UCSD-AML1 (cell line): Measurements from ENCODE around the gene MRPL52.
"Not testable (repeated sequence)": the region's sequence is repeated elsewhere in the genome, so short reads cannot be mapped to it uniquely, and the experiment has no call there.

Experiments used
- DNase-seq: peaks from one replicate; lab custom pipeline; 2025; ENCODE audit not compliant: unreplicated experiment; lab: John Stamatoyannopoulos, UW

MRPL52 gene

DNA sequence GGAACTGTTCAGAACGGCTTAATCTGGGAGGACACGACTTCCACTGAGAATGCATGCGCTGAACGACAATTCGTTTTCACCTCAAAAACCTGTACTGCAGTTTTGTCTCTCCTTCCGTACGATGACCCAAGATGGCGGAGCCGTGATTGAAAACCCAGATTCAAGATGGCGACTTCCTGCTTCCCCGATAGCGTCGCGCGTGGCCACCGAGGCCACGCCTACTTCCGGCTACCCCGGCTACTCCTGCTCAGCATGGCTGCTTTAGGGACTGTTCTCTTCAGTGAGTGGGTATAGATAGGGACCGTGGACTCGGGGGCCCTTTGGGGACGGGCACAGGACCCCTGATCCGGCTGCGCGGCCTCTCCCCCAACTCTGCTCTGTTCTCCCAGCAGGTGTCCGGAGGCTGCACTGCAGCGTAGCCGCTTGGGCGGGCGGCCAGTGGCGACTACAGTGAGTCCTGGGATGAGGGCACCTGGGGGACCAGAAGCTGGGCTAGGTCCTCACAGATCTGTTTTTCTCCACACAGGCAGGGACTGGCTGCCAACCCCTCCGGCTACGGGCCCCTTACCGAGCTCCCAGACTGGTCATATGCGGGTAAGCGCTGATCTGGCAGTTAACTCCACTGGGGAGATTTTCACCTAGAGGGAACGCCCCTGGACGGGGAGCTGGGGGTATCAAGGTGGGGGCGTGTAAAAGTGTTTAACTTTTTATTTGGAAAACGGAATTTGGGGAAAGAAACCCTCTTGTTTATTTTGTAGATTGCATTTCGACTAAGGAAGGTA is at the start of gene MRPL52:
Gene MRPL52 (plus strand): TSS at position 227 of the 782 bp plus-strand sequence. CDS start 26 bp downstream, at position 253.
- peak; percentile 91 for DNase-seq

DNA sequence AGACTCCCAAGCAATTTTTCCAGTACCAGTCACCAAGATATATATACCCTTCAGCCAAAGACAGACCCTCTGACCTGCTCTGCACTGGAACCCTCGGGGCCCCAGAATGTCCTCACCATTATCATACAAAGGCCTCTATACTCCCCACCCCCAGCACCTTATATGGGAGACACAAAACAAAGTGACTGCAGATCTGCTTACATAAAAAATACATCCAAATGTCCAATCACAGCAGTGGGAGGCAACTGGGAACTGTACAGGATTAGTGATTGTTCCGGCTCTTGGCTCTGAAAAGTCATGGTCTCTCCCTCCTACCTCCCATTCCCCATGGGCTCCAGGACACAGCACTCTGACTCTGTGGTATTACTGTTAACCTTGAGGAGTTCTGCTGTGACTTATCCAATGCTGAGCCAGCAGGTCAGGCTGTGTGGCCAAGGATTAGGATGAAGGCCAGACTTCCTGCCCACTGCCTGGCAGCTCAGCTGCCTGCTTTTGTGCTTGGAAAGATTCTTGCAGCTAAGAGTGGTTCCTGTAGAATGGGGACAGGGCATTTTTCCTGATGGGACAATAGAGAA is 49.5 kb upstream of the MRPL52 start:
- no peak for DNase-seq

DNA sequence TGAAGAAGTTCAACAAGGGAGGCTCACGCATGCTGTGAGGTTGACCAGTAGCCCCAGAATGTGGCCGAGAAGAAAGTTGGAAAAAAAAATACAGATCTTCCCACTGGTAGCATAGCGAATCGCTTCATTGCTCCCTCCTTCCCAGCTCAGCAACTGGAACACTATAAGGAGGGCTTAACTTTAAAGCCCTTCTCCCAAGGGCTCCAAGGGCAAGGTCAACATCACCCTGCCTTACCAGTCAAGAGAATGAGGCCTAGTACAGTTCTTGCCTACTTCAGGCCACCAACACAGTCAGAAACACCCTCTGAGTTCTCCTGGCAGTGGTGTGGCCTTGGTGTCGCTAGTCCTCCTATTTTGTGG is 48.8 kb upstream of the MRPL52 start:
- no peak for DNase-seq

DNA sequence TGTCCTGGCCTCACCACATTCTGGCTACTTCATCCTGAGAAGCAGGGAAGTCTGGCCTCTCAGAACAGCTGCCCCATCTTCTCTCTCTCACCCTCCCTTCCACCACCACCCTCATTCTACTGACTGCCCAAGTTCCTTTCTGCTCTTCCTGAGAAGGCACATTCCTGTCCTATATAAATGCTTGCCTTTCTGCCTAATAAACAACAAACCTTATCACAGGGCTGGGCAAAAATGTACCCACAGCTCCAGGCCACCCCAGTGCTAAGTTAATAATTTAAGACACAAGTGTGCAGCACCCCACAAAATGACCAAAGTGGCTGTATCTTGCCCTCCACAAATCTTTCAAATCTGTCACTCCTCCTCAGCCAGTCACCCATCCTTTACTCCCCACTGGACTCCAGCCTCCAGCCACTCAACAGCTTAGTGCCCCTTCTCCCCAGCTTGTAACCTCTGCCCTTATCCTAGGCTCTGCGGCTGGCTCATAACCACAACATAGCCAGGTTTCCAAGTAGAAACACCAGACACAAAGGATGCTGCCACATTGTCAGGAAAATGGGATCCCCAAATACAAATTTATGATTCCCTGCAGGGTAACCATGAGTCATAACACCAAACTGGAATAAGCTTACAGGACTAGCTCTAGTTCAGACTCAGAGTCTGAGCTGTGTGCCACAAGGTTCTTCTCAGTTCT is 48.2 kb upstream of the MRPL52 start:
- peak; percentile 45 for DNase-seq

DNA sequence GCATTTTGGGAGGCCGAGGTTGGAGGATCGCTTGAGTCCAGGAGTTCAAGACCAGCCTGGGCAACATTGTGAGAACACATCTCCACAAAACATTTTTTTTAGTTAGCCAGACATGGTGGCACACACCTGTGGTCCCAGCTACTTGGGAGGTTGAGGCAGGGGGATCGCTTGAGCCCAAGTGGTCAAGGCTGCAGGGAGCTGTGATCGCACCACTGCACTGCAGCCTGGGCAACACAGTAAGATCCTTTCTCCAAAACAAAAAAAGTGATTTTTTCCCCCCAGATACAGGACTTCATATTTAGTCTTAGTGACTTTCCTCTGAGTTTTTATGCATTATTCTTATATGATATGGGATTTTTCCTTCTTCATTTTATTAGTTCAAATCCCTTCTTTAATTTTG is 43.0 kb upstream of the MRPL52 start:
- no peak for DNase-seq

DNA sequence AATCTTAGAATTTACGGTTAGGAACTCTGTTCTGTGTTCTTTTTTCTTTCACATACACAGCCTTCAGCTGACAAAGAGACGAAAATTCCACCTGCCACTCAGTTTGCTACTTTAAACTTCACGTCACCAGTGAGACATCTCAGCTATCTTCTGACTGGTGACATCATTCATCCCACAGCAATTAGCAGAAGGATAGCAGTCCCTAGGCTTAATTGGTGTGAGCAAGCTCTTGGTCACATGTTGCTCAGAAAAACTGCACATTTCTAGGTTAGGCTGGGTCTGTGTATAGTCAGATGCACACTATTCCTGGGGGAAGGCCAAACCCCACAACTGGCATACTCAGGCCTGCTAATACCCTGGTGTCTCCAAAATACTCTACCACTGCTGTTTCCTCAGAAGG is 38.4 kb upstream of the MRPL52 start:
- no peak for DNase-seq

DNA sequence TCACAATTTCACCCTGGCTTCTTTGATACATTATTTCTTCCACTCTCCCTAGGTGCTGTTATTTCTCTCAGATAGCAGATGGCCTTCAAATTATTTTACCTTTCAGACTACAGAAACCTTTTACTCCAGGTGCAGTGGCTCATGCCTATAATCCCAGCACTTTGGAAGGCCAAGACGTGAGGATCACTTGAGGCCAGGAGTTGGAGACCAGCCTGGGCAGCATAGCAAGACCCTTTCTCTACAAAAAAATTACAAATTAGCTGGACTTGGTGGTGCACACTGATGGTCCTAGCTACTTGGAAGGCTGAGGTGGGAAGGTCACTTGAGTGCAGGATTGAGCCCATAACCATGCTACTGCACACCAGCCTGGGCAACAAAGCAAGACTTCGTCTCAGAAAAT is 37.5 kb upstream of the MRPL52 start:
- DNase-seq, result no peak

DNA sequence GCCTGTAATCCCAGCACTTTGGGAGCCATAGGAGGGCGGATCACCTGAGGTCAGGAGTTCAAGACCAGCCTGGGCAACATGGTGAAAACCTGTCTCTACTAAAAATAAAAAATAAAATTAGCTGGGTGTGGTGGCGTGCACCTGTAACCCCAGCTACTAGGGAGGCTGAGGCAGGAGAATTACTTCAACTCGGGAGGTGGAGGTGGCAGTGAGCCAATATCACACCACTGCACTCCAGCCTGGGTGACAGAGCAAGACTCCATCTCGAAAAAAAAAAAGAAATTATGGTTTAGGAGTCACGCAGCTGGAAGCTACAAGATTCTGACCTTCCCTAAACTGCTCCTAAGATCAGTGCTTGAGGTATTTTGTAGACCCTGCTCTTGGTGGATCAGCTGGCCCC is 36.1 kb upstream of the MRPL52 start:
- DNase-seq, result not testable (repeated sequence)

DNA sequence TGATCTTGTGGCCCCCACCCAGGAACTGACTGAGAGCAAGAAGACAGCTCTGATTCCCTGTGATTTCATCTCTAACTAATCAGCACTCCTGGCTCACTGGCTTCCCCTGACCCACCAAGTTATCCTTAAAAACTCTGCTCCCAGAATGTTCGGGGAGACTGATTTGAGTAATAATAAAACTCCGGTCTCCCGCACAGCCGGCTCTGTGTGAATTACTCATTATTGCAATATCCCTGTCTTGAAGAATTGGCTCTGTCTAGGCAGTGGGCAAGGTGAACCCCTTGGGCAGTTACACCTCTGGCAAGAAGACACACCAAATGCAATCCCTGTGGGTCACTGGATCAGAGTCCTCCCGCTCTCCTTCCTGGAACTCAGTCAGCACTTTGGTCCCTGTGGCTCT is 35.7 kb upstream of the MRPL52 start:
- DNase-seq, result no peak

DNA sequence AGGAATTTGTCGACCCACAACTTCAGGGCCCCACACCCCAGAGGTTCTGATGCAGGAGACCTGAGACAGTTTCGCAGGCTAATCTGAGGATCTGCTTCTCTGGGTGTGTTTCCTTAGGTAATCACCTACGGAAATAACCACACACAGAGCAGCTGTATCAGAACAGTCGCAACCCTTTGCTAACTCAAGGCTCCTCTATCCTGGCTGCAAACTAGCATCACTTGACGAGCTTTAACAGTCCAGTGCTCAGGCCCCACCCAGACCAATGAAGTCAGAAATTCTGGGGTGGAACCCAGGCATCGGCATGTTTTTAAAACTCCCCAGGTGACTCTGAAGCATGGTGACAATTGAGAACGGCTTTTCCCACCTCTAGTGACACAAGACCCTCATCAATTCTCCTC is 35.1 kb upstream of the MRPL52 start:
- DNase-seq, result no peak

DNA sequence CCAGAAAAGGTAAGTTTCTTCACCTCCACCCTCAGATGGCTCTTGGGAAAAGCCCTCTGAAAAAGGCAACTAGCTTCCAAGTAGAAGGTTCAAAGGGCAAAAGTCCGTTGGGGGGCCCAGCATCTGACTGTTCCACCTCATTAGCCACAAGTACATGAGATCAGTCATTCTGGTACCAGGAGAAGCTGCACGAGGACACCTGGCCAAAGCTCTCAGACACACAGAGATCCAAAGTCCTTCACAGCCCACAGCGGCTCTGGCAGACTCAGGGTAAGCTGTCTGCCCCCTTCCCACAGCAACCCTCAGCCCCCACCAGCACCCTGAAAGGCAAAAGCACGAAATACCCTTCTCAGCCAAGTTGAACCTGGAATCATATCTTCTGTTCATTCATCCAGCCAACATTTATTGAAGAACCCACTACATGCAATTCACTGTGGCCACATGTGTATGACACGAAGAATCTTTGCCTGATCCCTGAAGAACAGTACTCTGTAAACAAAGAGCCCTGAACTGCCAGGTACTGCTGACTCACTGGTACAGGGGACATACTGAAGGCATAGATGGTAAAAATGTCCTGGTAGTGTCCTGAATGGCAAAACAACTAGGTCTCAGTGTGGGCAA is 33.5 kb upstream of the MRPL52 start:
- no peak for DNase-seq

DNA sequence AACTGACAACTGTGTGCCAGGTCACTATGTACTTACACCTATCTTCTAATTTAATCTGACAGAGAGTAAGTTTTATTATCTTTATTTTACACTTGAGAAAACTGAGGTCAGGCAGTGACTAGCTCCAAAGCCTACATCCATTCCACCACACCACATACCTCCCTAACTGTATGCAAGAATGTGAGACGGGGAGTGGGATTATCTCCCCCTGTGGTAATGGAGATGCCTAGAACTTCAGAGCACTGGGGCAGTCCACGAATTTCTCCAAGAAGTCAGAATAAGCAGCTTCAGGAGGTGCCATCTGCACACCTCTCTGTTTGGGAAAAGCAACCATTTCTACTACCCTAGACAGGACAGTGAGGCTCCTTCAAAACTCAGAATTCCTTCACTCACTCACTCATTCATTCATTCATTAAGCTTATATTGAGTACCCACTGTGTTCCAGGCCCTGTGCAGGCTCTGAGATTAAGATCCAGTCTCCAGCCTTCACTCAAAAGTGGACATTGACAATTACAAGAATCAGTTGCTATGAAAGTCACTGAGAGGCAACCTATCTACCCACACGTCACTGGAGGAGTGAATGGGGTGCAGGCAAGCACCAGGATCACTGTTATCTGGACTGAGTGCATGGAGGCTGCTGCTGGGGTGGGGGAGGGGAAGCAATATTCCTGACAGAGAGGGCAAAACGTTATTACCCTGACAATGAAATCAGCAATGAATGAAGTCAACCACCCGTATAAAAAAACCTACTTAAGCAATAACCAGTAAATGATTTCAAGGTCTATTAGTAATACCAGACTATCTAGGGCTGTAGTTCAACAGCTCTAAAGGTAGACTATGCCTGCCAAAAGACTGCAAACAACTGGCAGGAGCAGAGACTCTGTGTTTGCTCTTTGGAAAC is 32.4 kb upstream of the MRPL52 start:
- DNase-seq, result no peak

DNA sequence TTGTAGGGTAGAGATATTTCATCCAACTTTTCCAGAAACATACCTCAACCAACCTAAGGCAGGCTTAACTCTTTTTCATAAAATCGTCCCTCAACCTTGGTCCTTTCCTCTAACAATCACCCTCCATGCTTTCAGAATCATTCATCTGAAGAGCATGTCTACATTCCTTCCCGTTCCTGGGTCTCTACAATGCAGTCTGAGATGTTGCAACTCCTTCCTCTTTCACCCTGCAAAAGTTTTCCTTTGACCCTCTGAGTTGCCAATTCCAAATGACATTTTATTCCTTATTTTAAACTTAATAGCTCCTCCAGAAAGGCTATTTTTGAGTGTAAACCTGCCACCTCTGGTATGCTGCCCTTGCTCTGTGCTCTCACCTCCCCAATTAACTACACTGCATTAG is 31.2 kb upstream of the MRPL52 start:
- no peak for DNase-seq

DNA sequence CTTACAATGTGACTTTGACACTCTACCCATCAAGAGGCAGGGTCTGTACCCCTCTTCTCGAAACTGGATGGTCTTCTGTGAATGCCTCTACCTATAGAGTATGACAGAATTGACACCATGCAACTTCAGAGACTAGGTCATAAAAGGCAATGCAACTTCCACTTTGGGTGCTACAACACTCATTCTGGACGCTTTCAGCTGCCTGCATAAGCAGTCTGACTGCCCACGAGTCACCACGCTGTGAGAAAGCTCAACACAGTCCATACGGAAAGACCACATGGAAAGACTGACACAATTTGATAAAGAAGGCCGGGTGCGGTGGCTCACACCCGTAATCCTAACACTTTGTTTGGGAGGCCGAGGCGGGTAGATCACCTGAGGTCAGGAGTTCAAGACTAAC is 29.3 kb upstream of the MRPL52 start:
- no peak for DNase-seq

DNA sequence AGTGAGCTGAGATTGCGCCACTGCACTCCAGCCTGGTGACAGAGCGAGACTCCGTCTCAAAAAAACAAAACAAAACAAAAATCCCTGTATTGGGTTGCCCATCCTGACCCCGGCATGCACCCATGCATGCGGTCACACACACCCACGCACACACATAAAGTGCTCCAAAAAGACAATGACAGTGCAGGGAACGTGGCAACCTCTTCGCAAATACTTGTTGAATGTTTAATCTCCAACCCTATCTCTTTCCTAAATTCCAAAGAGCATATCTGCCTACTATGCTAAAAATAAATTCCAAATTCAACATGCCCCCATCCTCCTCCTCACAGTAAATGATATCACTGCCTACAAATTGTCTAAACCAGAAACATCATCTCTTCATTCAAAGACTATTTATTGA is 28.0 kb upstream of the MRPL52 start:
- no peak for DNase-seq

DNA sequence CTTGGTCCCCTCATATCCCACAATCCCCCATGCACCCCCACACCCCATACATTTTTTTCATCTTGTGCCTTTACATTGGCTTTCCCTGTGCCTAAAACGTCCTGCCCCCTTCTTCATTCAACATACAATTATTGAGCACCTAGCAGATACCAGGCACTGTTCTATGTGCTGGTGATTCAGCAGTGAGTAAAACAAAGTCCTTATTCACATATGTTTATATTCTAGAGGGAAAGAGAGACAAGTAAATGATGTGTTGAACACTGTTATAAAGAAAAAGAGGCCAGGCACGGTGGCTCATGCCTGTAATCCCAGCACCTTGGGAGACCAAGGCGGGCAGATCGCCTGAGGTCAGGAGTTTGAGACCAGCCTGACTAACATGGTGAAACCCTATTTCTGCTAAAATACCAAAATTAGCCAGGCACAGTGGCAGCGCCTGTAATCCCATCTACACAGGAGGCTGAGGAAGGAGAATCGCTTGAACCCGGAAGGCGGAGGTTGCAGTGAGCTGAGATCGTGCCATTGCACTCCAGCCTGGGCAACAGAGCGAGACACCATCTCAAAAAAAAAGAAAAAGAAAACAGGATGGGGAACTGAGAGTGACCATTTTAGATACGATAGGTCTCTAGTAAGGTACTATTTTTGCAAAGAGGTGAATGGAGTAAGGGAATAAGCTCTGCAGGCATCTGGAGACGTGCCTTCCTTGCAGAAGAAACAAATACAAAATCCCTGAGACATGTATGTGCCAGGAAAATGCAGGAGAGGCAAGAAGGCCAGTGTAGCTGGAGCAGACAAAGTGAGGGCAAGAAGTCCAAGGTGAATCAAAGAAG is 26.6 kb upstream of the MRPL52 start:
- no peak for DNase-seq

DNA sequence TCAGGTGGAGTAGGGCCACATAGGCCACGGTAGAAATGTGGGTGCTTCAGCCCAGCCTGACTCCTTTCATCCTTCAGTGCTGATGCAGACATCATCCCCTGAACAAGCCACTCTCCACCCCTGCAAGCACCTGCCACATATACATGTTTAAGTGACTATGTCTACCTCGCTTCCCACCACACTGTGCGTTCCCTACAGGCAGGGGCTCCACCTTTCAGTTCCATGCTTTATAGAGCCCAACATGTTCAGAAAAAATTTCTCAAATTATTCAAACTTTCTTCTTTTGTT is 26.1 kb upstream of the MRPL52 start:
- DNase-seq, result no peak

DNA sequence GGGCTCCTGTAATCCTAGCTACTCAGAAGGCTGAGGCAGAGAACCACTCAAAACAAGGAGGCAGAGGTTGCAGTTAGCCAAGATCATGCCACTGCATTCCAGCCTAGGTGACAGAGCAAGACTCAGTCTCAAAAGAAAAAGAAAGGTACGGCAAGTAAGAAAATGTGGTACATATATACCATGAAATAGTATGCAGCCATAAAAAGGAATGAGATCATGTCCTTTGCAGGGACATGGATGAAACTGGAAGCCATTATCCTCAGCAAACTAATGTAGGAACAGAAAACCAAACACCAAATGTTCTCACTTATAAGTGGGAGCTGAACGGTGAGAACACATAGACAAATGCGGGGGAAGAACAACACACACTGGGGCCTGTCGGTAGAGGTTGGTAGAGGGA is 24.5 kb upstream of the MRPL52 start:
- DNase-seq, result not testable (repeated sequence)

DNA sequence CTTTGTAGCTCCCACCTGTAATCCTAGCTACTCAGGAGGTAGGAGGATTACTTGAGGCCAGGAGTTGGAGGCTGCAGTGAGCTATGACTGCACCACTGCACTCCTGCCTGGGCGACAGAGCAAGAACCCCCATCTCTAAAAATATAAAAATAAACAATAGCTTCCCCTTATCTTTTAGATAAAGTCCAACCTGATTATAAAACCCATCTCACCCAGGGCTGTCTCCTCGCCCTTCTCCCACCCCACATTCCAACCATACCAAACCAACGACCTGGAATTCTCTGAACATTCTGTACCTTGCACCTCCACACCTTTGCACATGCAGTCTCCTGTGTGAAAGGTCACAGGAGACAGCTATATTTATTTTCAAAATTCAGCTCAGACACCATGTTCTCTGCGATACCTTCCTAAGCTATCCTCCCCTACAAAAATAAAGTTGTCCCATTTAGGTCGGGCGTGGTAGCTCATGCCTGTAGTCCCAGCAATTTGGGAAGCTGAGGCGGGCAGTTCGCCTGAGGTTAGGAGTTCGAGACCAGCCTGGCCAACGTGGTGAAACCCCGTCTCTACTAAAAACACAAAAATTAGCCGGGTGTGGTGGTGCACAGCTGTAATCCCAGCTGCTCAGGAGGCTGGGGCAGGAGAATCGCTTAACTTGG is 22.1 kb upstream of the MRPL52 start:
- no peak for DNase-seq
